ENCODE data around the gene LCOR. TPM values are rescaled to one million over a fixed set of nuclear protein-coding genes. Genes with fewer than 3 reads are reported as not detected.

LCOR gene
- total and polyA plus RNA-seq, 2 of the 13 experiments (the other 11 are each of a cell fraction or from before 2014, with no cell fraction given) = 12.4 to 23.7 TPM

DNA sequence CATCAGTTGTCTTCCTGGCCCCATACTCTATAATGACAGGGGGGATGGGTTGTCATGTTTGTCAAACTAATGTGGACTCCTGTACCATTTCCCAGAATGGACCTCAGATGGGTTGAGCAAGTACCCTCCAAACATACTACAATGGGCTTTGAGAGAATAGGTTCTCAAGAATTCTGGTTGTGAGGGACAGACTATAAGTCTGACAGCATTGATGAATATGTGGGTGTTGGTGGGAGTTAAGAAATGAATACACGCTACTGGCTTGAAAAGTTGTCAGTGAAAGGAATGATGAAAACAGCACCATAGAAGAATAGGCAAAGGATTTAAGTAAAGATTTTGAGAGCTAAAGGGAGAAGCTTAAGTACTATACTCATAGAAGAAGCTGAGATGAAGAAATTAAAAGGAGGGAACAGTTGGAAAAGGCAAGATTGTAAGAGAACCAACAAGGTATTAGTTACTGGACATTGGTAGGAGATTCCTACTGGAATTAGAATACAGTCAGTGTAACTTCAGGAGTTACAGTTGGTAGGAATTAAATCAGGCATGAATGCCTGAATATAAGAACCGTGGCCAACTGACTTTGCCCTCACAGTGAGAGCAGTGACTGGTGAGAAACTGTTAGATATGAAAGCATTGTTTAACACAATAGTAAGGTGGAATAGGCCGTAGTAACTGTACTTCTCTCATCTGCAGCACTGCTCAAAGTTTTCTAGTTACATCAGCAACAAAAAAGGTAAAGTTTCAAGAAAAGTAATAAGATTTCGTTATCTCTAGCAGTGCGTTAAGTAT is 86.3 kb downstream of the LCOR start (continued):
- no peak for TF ChIP-seq ZXDC (CRISPR knock-in tag; IDR thresholded peaks at IDR 0.05)
- no peak for TF ChIP-seq SSRP1 (CRISPR knock-in tag; IDR thresholded peaks at IDR 0.05)
- TF ChIP-seq ISL2 (CRISPR knock-in tag; IDR thresholded peaks at IDR 0.05) = no peak
- TF ChIP-seq MLXIP (CRISPR knock-in tag; IDR thresholded peaks at IDR 0.05; ENCODE audit: borderline replicate concordance) = no peak
- TF ChIP-seq SIN3B (IDR thresholded peaks at IDR 0.05; ENCODE audit: low read length) = no peak
- TF ChIP-seq KLF11 (CRISPR knock-in tag; IDR thresholded peaks at IDR 0.05) = no peak
- TF ChIP-seq ZNF670 (CRISPR knock-in tag; IDR thresholded peaks at IDR 0.05; ENCODE audit: borderline replicate concordance) = no peak
